HFF-Myc (cell line): ENCODE data around the gene RETSAT.

Source experiments
- DNase-seq: peaks from one replicate; pipeline ENCODE4 v3.0.0-alpha.2; 2011; ENCODE audit warnings: low read depth; ENCODE audit errors: extremely low read depth
- H3K4me3 ChIP-seq: replicated peaks from 2 replicates; pipeline ENCODE4 v1.5.1; 2011; ENCODE audit warnings: low read depth, mild to moderate bottlenecking, control low read depth, low read length
- CTCF ChIP-seq: IDR thresholded peaks from 2 replicates; pipeline ENCODE4 v1.5.1; 2012; ENCODE audit warnings: mild to moderate bottlenecking, low read depth, low read length, control low read depth; ENCODE audit errors: missing control alignments

RETSAT gene

GRCh38 chr2:85303780-85304531, 50.4 kb downstream of the RETSAT start:
- DNase-seq, result no peak
- H3K4me3 ChIP-seq, result no peak overlapping the region
- no peak for TF ChIP-seq CTCF

GRCh38 chr2:85302121-85302520, 52.2 kb downstream of the RETSAT start:
- no peak overlapping the region for H3K4me3 ChIP-seq
- no peak for DNase-seq
- TF ChIP-seq CTCF, result no peak
